Neural cell (in vitro differentiated cells): ENCODE measurements around the gene SPAAR. TPM values are rescaled to one million over a fixed set of nuclear protein-coding genes. Genes with fewer than 3 reads are reported as not detected.

Experiments
- H2AFZ ChIP-seq: fragments of 200-600, 300-800 bp; sonication (generic), shearing (Covaris generic); 2 replicates; pipeline ENCODE4 v1.6.0; 2014; ENCODE audit warnings: low read depth, mild to moderate bottlenecking, antibody characterized with exemption, low read length, moderate library complexity
- H3F3A ChIP-seq: fragments of 200-600 bp; shearing (Covaris generic); 2 replicates; pipeline ENCODE4 v1.6.1; 2016; ENCODE audit warnings: mild to moderate bottlenecking, moderate library complexity, mixed read lengths, antibody characterized with exemption, low read length; ENCODE audit not compliant: insufficient read depth, poor library complexity, severe bottlenecking
- H3K27ac ChIP-seq: fragments of 200-600, 300-800 bp; sonication (generic), shearing (Covaris generic); 2 replicates; pipeline ENCODE4 v1.5.1; 2014; ENCODE audit warnings: mild to moderate bottlenecking, low read length, moderate library complexity
- H3K27me3 ChIP-seq: fragments of 300-800, 200-600 bp; sonication (generic), shearing (Covaris generic); 2 replicates; pipeline ENCODE4 v1.6.0; 2014; ENCODE audit warnings: mild to moderate bottlenecking, low read depth, low read length, moderate library complexity; ENCODE audit not compliant: insufficient read depth
- H3K36me3 ChIP-seq: fragments of 300-800, 200-600 bp; sonication (generic), shearing (Covaris generic); 2 replicates; pipeline ENCODE4 v1.5.1; 2014; ENCODE audit warnings: mild to moderate bottlenecking, antibody characterized with exemption, low read length, moderate library complexity; ENCODE audit not compliant: insufficient read depth
- H3K4me2 ChIP-seq: fragments of 300-800, 200-600 bp; sonication (generic), shearing (Covaris generic); 2 replicates; pipeline ENCODE4 v1.6.0; 2014; ENCODE audit warnings: mild to moderate bottlenecking, low read length
- H3K4me3 ChIP-seq: fragments of 300-800, 200-600 bp; sonication (generic), shearing (Covaris generic); 2 replicates; pipeline ENCODE4 v1.5.1; 2014; ENCODE audit warnings: mild to moderate bottlenecking, low read length, moderate library complexity
- H3K79me2 ChIP-seq: fragments of 200-600 bp; shearing (Covaris generic); replicated peaks from 2 replicates; pipeline ENCODE4 v1.6.0; 2014; ENCODE audit warnings: mild to moderate bottlenecking, low read length, moderate library complexity; ENCODE audit not compliant: insufficient read depth
- H3K9ac ChIP-seq: fragments of 300-800, 200-600 bp; sonication (generic), shearing (Covaris generic); 2 replicates; pipeline ENCODE4 v1.6.1; 2016; ENCODE audit warnings: mild to moderate bottlenecking, low read length, mixed read lengths
- H3K9me2 ChIP-seq: fragments of 200-600 bp; shearing (Covaris generic); 2 replicates; pipeline ENCODE4 v1.6.1; 2016; ENCODE audit warnings: mild to moderate bottlenecking, low read length, mixed read lengths; ENCODE audit not compliant: insufficient read depth
- H3K9me3 ChIP-seq: fragments of 200-600, 300-800 bp; sonication (generic), shearing (Covaris generic); 2 replicates; pipeline ENCODE4 v1.6.1; 2016; ENCODE audit warnings: mild to moderate bottlenecking, mixed run types, low read length, moderate library complexity, mixed read lengths
- H4K20me1 ChIP-seq: fragments of 200-600 bp; shearing (Covaris generic); 2 replicates; pipeline ENCODE4 v1.6.1; 2016; ENCODE audit warnings: mild to moderate bottlenecking, mixed run types; ENCODE audit not compliant: insufficient read depth
- CTCF ChIP-seq: fragments of 450-650 bp; IDR thresholded peaks from 2 replicates; pipeline ENCODE4 v1.5.1; 2014; ENCODE audit warnings: antibody characterized with exemption, mild to moderate bottlenecking, moderate library complexity; ENCODE audit not compliant: poor library complexity, severe bottlenecking
- EP300 ChIP-seq: fragments of 450-650 bp; conservative IDR thresholded peaks from 2 replicates; pipeline ENCODE4 v1.6.1; 2014; ENCODE audit warnings: antibody characterized with exemption, mild to moderate bottlenecking, moderate library complexity; ENCODE audit not compliant: poor library complexity, severe bottlenecking
- EZH2 ChIP-seq: fragments of 200-600, 300-800 bp; shearing (Covaris generic), sonication (generic); IDR thresholded peaks from 2 replicates; pipeline ENCODE4 v1.6.1; 2014; ENCODE audit warnings: antibody characterized with exemption, low read length, borderline replicate concordance, mild to moderate bottlenecking; ENCODE audit not compliant: insufficient read depth, poor library complexity, severe bottlenecking
- MXI1 ChIP-seq: fragments of 450-650 bp; conservative IDR thresholded peaks from 2 replicates; pipeline ENCODE4 v1.6.1; 2014; ENCODE audit warnings: antibody characterized with exemption, mild to moderate bottlenecking; ENCODE audit not compliant: poor library complexity, severe bottlenecking
- POLR2AphosphoS5 ChIP-seq: IDR thresholded peaks from 2 replicates; pipeline ENCODE4 v1.6.1; 2012
- RAD21 ChIP-seq: fragments of 450-650 bp; conservative IDR thresholded peaks from 2 replicates; pipeline ENCODE4 v1.6.1; 2014; ENCODE audit warnings: antibody characterized with exemption, mild to moderate bottlenecking, moderate library complexity
- SMC3 ChIP-seq: fragments of 450-650 bp; conservative IDR thresholded peaks from 2 replicates; pipeline ENCODE4 v1.6.1; 2014; ENCODE audit warnings: antibody characterized with exemption, mild to moderate bottlenecking, moderate library complexity; ENCODE audit not compliant: poor library complexity
- TAF1 ChIP-seq: IDR thresholded peaks from 2 replicates; pipeline ENCODE4 v1.6.1; 2012; ENCODE audit warnings: low read depth
- polyA plus RNA-seq: library from polyadenylated mRNA; depleted of rRNA; stranded (reverse); fragments of >200 nt; gene quantifications from 2 replicates; pipeline ENCODE4 v1.2.3, GENCODE V29; 2014
- TF ChIP-seq, protein P1 (sequence below): IDR thresholded peaks from 2 replicates; pipeline ENCODE4 v1.6.1; 2012; ENCODE audit warnings: borderline replicate concordance

The SPAAR gene
- polyA plus RNA-seq, 1 donor from 2014 or later: 0.35 TPM

GRCh38 chr9:35908504-35909125 lies 675 bp upstream of the SPAAR start:
- Histone ChIP-seq H3K9me3 (no peaks in the 10 kb centered on the region), H4K20me1 (no peaks in the 10 kb centered on the region), H3K27me3 (no peaks in the 10 kb centered on the region), H3K79me2 (no peaks in the 10 kb centered on the region), H3K27ac (no peak overlapping the region), H3F3A (no peaks in the 10 kb centered on the region), H3K9me2 (no peaks in the 10 kb centered on the region), H3K9ac (no peak overlapping the region), H3K4me3 (no peak overlapping the region), H3K36me3 (no peaks in the 10 kb centered on the region), H2AFZ (no peak overlapping the region), H3K4me2 (no peak overlapping the region)
- TF ChIP-seq EP300 (no peak), MXI1 (no peak), EZH2 (no peak), POLR2AphosphoS5 (no peak), RAD21 (no peak), SMC3 (no peak), TAF1 (no peak), CTCF (no peak)
- TF ChIP-seq, protein P1, sequence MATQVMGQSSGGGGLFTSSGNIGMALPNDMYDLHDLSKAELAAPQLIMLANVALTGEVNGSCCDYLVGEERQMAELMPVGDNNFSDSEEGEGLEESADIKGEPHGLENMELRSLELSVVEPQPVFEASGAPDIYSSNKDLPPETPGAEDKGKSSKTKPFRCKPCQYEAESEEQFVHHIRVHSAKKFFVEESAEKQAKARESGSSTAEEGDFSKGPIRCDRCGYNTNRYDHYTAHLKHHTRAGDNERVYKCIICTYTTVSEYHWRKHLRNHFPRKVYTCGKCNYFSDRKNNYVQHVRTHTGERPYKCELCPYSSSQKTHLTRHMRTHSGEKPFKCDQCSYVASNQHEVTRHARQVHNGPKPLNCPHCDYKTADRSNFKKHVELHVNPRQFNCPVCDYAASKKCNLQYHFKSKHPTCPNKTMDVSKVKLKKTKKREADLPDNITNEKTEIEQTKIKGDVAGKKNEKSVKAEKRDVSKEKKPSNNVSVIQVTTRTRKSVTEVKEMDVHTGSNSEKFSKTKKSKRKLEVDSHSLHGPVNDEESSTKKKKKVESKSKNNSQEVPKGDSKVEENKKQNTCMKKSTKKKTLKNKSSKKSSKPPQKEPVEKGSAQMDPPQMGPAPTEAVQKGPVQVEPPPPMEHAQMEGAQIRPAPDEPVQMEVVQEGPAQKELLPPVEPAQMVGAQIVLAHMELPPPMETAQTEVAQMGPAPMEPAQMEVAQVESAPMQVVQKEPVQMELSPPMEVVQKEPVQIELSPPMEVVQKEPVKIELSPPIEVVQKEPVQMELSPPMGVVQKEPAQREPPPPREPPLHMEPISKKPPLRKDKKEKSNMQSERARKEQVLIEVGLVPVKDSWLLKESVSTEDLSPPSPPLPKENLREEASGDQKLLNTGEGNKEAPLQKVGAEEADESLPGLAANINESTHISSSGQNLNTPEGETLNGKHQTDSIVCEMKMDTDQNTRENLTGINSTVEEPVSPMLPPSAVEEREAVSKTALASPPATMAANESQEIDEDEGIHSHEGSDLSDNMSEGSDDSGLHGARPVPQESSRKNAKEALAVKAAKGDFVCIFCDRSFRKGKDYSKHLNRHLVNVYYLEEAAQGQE: no peak

DNA sequence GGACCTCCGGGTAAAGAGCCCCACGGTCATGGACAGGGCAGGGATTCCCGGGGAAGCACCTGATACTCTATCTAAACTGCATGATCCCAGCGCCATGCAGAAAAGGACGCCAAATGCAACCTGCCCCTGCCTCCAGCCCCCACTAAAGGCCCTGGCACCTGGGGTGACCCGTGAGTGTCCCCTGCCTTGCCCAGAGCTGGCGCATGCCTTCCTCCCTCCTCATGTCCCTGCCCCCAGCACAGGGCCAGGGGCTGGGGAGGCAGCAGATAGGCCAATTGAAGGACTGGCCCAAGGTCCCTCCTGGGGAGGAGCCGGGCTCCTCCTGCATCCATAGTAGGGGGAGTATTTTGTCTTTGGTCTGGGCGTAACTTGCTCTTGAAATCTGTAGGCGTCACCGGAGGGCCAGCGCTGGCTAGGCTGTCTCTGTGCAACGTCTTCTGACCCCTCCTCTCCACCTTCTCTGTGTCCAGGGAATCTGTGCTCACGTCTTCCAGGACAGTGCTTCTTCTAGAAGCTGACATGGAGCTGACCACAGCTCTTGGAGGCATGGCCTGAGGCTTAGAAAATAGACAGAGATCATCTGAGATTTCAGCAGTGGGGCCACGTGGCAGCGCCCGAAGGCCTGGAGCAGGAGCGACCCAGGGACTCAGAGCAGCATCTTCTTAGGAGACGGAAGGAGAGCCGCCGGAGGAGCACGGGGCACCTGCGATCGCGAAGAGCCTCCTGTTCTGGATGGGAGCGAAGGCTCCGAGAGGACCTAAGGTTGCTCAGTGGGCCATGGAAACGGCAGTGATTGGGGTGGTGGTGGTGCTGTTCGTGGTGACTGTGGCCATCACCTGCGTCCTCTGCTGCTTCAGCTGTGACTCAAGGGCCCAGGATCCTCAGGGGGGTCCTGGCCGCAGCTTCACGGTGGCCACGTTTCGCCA lies 660 bp downstream of the SPAAR start:
- Histone ChIP-seq H4K20me1 (no peaks in the 10 kb centered on the region), H3K79me2 (no peaks in the 10 kb centered on the region), H3K4me2 (no peak overlapping the region), H3K9ac (no peak overlapping the region), H3K36me3 (no peaks in the 10 kb centered on the region), H3K4me3 (no peak overlapping the region), H3K9me2 (no peaks in the 10 kb centered on the region), H3F3A (no peaks in the 10 kb centered on the region), H3K27ac (no peak overlapping the region), H3K27me3 (no peaks in the 10 kb centered on the region), H3K9me3 (no peaks in the 10 kb centered on the region), H2AFZ (no peak overlapping the region)
- TF ChIP-seq MXI1 (no peak), TAF1 (no peak), RAD21 (no peak), SMC3 (no peak), POLR2AphosphoS5 (no peak), EP300 (no peak), EZH2 (no peak), CTCF (no peak)
- TF ChIP-seq, protein P1: no peak
